ENCODE results near the gene USP33. TPM values are rescaled to one million over a fixed set of nuclear protein-coding genes. Genes with fewer than 3 reads are reported as not detected.
A peak's percentile ranks its signal among the peaks of the same experiment; 100 is the strongest.
"Not testable (repeated sequence)": the region's sequence is repeated elsewhere in the genome, so short reads cannot be mapped to it uniquely, and the experiment has no call there.

Gene USP33
- total RNA-seq, 2 experiments from 2014 or later = 35.8 to 36.2 TPM

DNA sequence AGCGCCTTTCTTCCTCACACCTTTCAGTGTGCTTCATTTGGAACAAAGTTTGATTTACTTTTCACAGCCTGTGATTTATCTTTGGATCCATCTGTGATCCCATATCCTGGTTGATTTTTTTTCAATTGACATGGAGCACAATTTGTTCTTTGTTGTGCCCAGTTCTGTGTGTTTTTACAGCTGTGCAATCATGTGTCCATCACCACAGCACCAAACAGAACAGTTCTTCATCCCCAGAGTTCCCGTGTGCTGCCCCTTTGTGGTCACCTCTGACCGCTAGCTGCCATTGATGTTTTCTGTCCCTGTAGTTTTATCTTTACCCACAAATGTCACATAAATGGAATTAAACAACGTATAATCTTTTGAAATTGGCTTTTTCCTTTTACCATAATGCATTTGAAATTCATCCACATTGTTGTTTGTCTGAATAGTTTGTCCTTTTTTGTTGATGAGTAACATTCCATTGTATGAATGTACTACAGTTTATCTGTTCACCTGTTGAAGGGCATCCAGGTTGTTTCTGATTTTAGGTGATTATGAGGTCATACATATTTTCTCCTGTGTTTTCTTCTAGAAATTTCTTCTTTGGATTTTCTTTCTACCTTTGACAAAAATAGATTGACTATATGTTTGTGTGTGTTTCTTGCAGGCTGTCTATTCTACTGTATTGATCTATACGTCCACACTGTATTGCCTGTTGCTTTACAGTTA is 37.2 kb upstream of the USP33 start:
- POLR2A ChIA-PET = interaction anchor here (1.2 kb wide), 1 partner anchor 16 kb away, joined by 3 read pairs; no protein-coding TSS in a partner anchor
- peaks cover 20% of the 10 kb centered on the region for H3K4me1 Mint-ChIP-seq (ENCODE audit: low read depth)
- TF ChIP-seq, protein P1, sequence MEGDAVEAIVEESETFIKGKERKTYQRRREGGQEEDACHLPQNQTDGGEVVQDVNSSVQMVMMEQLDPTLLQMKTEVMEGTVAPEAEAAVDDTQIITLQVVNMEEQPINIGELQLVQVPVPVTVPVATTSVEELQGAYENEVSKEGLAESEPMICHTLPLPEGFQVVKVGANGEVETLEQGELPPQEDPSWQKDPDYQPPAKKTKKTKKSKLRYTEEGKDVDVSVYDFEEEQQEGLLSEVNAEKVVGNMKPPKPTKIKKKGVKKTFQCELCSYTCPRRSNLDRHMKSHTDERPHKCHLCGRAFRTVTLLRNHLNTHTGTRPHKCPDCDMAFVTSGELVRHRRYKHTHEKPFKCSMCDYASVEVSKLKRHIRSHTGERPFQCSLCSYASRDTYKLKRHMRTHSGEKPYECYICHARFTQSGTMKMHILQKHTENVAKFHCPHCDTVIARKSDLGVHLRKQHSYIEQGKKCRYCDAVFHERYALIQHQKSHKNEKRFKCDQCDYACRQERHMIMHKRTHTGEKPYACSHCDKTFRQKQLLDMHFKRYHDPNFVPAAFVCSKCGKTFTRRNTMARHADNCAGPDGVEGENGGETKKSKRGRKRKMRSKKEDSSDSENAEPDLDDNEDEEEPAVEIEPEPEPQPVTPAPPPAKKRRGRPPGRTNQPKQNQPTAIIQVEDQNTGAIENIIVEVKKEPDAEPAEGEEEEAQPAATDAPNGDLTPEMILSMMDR (IDR thresholded peaks at IDR 0.05) = no peak
- H3K4me3 Mint-ChIP-seq = no peak overlapping the region
- peaks cover 19% of the 10 kb centered on the region for H3K36me3 Mint-ChIP-seq (ENCODE audit: low read depth)
- ATAC-seq (no peak), DNase-seq (no peak)
- CTCF ChIA-PET = interaction anchor here (0.8 kb wide), 1 partner anchor 318 kb away, joined by 3 read pairs; no protein-coding TSS in a partner anchor
- intact Hi-C loops (cut with micrococcal nuclease) = no loop called here
- H3K9me3 Mint-ChIP-seq = no peaks in the 10 kb centered on the region
- H3K27ac Mint-ChIP-seq = peak overlapping the region; percentile 9
- no peaks in the 10 kb centered on the region for H3K27me3 Mint-ChIP-seq

DNA sequence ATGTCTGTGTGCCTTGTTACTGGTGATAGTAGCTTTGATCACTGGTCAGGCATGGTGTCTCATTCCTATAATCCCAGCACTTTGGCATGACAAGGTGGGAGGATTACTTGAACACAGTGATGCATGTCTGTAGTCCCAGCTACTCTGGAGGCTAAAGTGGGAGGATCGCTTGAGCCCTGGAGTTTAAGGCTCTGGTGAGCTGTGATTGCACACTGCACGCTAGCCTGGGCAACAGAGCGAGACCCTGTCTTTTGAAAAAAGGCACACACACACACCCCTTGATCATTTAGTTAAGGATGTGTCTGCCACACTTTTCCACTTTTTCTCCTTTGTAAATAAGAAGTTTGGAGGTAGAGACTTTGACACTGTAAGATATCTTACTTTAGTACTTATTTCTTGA is 34.9 kb upstream of the USP33 start:
- CTCF ChIA-PET = no interaction called here
- intact Hi-C loops (cut with micrococcal nuclease) = no loop called here
- Mint-ChIP-seq H3K36me3 (ENCODE audit: low read depth) (peaks cover 16% of the 10 kb centered on the region), H3K27me3 (no peaks in the 10 kb centered on the region), H3K9me3 (no peaks in the 10 kb centered on the region), H3K4me3 (no peak overlapping the region), H3K4me1 (ENCODE audit: low read depth) (peaks cover 16% of the 10 kb centered on the region), H3K27ac (no peak overlapping the region)
- TF ChIP-seq, protein P1 (IDR thresholded peaks at IDR 0.05) = no peak
- DNase-seq = no peak
- ATAC-seq = no peak
- POLR2A ChIA-PET = no interaction called here

DNA sequence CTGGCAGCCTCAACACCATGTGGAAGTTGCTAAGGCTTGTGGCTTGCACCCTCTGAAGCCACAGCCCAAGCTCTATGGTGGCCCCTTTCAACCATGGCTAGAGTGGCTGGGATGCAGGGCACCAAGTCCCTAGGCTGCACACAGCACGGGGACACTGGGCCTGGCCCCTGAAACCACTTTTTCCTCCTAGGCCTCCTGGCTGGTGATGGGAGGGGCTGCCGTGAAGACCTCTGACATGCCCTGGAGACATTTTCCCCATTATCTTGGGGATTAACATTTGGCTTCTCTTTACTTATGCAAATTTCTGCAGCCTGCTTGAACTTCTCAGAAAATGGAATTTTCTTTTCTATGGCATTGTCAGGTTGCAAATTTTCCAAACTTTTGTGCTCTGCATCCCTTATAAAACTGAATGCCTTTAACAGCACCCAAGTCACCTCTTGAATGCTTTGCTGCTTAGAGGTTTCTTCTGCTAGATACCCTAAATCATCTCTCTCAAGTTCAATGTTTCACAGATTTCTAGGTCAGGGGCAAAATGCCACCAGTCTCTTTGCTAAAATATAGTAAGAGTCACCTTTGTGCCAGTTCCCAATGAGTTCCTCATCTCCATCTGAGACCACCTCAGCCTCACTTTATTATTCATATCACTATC is 26.6 kb upstream of the USP33 start:
- H3K4me3 Mint-ChIP-seq; H3K27ac Mint-ChIP-seq; DNase-seq; H3K27me3 Mint-ChIP-seq; intact Hi-C loops (cut with micrococcal nuclease); CTCF ChIA-PET; H3K9me3 Mint-ChIP-seq; ATAC-seq: not testable (repeated sequence)
- peaks cover 22% of the 10 kb centered on the region for H3K4me1 Mint-ChIP-seq (ENCODE audit: low read depth)
- POLR2A ChIA-PET = interaction anchor here (0.6 kb wide), 1 partner anchor 177 kb away, joined by 3 read pairs; no protein-coding TSS in a partner anchor
- H3K36me3 Mint-ChIP-seq (ENCODE audit: low read depth) = peaks cover 47% of the 10 kb centered on the region

DNA sequence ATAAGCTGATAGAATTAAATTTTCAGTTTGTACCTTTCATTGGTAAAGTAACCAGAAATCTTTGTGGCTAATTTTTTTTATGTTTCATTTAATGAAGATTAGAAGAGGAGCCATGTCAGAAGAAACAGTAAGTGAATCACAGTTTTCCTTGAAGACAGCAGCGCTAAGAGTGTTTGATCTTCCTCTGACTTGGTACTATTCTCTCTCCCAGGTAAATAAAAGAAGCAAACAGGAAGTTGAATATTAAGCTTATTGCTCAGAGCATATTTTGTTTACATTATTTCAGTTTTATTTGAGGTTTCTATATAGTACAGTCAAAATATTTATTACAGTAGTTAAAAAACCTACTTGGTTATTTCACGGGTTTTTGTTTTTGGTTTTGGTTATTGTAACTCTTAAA is 23.5 kb upstream of the USP33 start:
- Mint-ChIP-seq H3K27ac (no peak overlapping the region), H3K27me3 (no peaks in the 10 kb centered on the region), H3K36me3 (ENCODE audit: low read depth) (peaks cover 39% of the 10 kb centered on the region), H3K9me3 (peaks cover 8% of the 10 kb centered on the region), H3K4me3 (no peak overlapping the region), H3K4me1 (ENCODE audit: low read depth) (peaks cover 35% of the 10 kb centered on the region)
- ChIA-PET CTCF (interaction anchor here (1.4 kb wide), 1 partner anchor 27 kb away, joined by 3 read pairs; no protein-coding TSS in a partner anchor), POLR2A (no interaction called here)
- TF ChIP-seq, protein P1 (IDR thresholded peaks at IDR 0.05) = no peak
- DNase-seq (no peak), ATAC-seq (no peak)
- intact Hi-C loops (cut with micrococcal nuclease) = no loop called here

DNA sequence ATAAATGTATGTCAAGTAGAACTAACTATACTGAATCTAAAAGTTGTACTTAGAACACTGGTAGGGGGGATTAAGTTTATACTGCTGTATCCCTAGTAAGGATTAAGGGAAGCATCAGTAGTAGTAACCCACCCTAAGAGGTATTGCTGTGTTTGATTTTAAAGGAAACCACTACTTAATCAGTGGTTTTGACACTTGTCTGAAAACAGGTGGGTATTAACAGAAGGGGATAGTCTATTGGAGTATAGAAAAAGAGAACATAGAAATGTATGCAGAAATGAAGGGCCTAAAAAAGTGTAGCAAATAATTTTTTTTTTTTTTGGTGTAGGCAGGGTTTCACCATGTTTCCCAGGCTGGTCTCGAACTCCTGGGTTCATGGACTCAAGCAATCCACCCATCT is 22.0 kb upstream of the USP33 start:
- Mint-ChIP-seq H3K36me3 (ENCODE audit: low read depth) (peaks cover 31% of the 10 kb centered on the region), H3K4me3 (no peak overlapping the region), H3K27me3 (no peaks in the 10 kb centered on the region), H3K27ac (peak overlapping the region; percentile 4), H3K4me1 (ENCODE audit: low read depth) (peaks cover 35% of the 10 kb centered on the region), H3K9me3 (peaks cover 8% of the 10 kb centered on the region)
- CTCF ChIA-PET = no interaction called here
- no peak for ATAC-seq
- TF ChIP-seq, protein P1 (IDR thresholded peaks at IDR 0.05) = no peak
- intact Hi-C loops (cut with micrococcal nuclease) = no loop called here
- no peak for DNase-seq
- POLR2A ChIA-PET = interaction anchor here (1.8 kb wide), 1 partner anchor 15 kb away, joined by 3 read pairs; no protein-coding TSS in a partner anchor

Measured in activated CD8-positive, alpha-beta T cell treated with anti-CD3 and anti-CD28 coated beads for 36 hours (primary cell).